Naive B cell (primary cell): Measurements from ENCODE around the gene ABCC8. TPM values are rescaled to one million over a fixed set of nuclear protein-coding genes. Genes with fewer than 3 reads are reported as not detected.
"Not testable (repeated sequence)": the region's sequence is repeated elsewhere in the genome, so short reads cannot be mapped to it uniquely, and the experiment has no call there.

Experiments
- ATAC-seq, 2 donors: fragments of 150-1000 bp; cut with Tn5 transposase; 2 replicates each; pipeline ENCODE4 v1.10.0; 2021; ENCODE audit warnings: low read depth in 2 of 2, mild to moderate bottlenecking in 2 of 2, moderate library complexity in 2 of 2
- DNase-seq: peaks from one replicate; pipeline ENCODE4 v3.0.0; 2022
- H3K27ac Mint-ChIP-seq, 6 donors: one replicate each; pipeline ENCODE4 v1.8.0; 2020 to 2022; ENCODE audit warnings: mild to moderate bottlenecking in 6 of 6, mixed read lengths in 6 of 6, moderate library complexity in 5 of 6, inconsistent platforms in 2 of 6
- H3K27me3 Mint-ChIP-seq, 3 donors: one replicate each; pipeline ENCODE4 v1.8.0; 2021 to 2022; ENCODE audit warnings: mixed read lengths in 3 of 3, mild to moderate bottlenecking in 1 of 3
- H3K36me3 Mint-ChIP-seq, 2 donors: one replicate each; pipeline ENCODE4 v1.8.0; 2020 to 2022; ENCODE audit warnings: mixed read lengths in 2 of 2, inconsistent platforms in 1 of 2, mild to moderate bottlenecking in 1 of 2
- H3K4me1 Mint-ChIP-seq, 3 donors: one replicate each; pipeline ENCODE4 v1.8.0; 2020 to 2022; ENCODE audit warnings: mixed read lengths in 3 of 3, inconsistent platforms in 1 of 3, mild to moderate bottlenecking in 1 of 3, moderate library complexity in 1 of 3
- H3K4me3 Mint-ChIP-seq, 8 donors: one replicate each; pipeline ENCODE4 v1.8.0; 2020 to 2022; ENCODE audit warnings: mild to moderate bottlenecking in 8 of 8, mixed read lengths in 8 of 8, moderate library complexity in 8 of 8, inconsistent platforms in 2 of 8
- H3K9me3 Mint-ChIP-seq, 7 donors: one replicate each; pipeline ENCODE4 v1.8.0; 2020 to 2022; ENCODE audit warnings: mixed read lengths in 7 of 7, mild to moderate bottlenecking in 5 of 7, inconsistent platforms in 2 of 7, moderate library complexity in 1 of 7
- polyA plus RNA-seq, 6 donors: library from polyadenylated mRNA; unstranded; fragments of 300-500 nt; fragmentation: Illumina TruSeq; gene quantifications; one replicate each; pipeline ENCODE4 v1.2.3, GENCODE V29; 2021; ENCODE audit warnings: low read depth in 6 of 6

Gene ABCC8
- polyA plus RNA-seq, 6 donors from 2014 or later: not detected

GRCh38 chr11:17428261-17428660, 48.4 kb downstream of the ABCC8 start:
- Mint-ChIP-seq H3K4me3 (no peak overlapping the region), H3K27ac (no peak overlapping the region), H3K36me3 (no peaks in the 10 kb centered on the region), H3K27me3 (peaks cover 0 to 22% (median 0%) of the 10 kb centered on the region in 3 donors), H3K4me1 (no peaks in the 10 kb centered on the region), H3K9me3 (no peaks in the 10 kb centered on the region)
- ATAC-seq (no peak), DNase-seq (no peak)

GRCh38 chr11:17426233-17426632, 50.4 kb downstream of the ABCC8 start:
- not testable (repeated sequence) for H3K4me3 Mint-ChIP-seq, H3K27ac Mint-ChIP-seq, ATAC-seq, H3K4me1 Mint-ChIP-seq, DNase-seq, H3K9me3 Mint-ChIP-seq, H3K36me3 Mint-ChIP-seq
- H3K27me3 Mint-ChIP-seq: peaks cover 9 to 38% (median 13%) of the 10 kb centered on the region in 3 donors

- Mint-ChIP-seq H3K4me1 (no peaks in the 10 kb centered on the region), H3K9me3 (no peaks in the 10 kb centered on the region), H3K27me3 (peaks cover 21 to 45% (median 24%) of the 10 kb centered on the region in 3 donors), H3K27ac (peak overlapping the region in 1 of 6 donors; percentile 80), H3K36me3 (no peaks in the 10 kb centered on the region), H3K4me3 (no peak overlapping the region)
- ATAC-seq (no peak), DNase-seq (no peak)
Observed at GRCh38 chr11:17423533-17424310, 52.9 kb downstream of the ABCC8 start.

- Mint-ChIP-seq H3K27ac (no peak overlapping the region), H3K36me3 (no peaks in the 10 kb centered on the region), H3K27me3 (peaks cover 24 to 43% (median 32%) of the 10 kb centered on the region in 3 donors), H3K4me3 (no peak overlapping the region), H3K9me3 (no peaks in the 10 kb centered on the region), H3K4me1 (no peaks in the 10 kb centered on the region)
- ATAC-seq: no peak
- no peak for DNase-seq
Observed at GRCh38 chr11:17421781-17422180, 54.9 kb downstream of the ABCC8 start.

GRCh38 chr11:17418444-17419081, 58.1 kb downstream of the ABCC8 start:
- DNase-seq (no peak), ATAC-seq (no peak)
- Mint-ChIP-seq H3K4me1 (no peaks in the 10 kb centered on the region), H3K27ac (peak overlapping the region in 1 of 6 donors; percentile 16), H3K36me3 (no peaks in the 10 kb centered on the region), H3K4me3 (no peak overlapping the region), H3K9me3 (no peaks in the 10 kb centered on the region), H3K27me3 (peaks cover 35 to 53% (median 45%) of the 10 kb centered on the region in 3 donors)

GRCh38 chr11:17416492-17416891, 60.2 kb downstream of the ABCC8 start:
- ATAC-seq: no peak
- DNase-seq: no peak
- Mint-ChIP-seq H3K9me3 (no peaks in the 10 kb centered on the region), H3K27ac (no peak overlapping the region), H3K27me3 (peaks cover 26 to 52% (median 42%) of the 10 kb centered on the region in 3 donors), H3K4me3 (no peak overlapping the region), H3K36me3 (no peaks in the 10 kb centered on the region), H3K4me1 (no peaks in the 10 kb centered on the region)

GRCh38 chr11:17415523-17416104, 61.0 kb downstream of the ABCC8 start:
- peaks cover 26 to 55% (median 49%) of the 10 kb centered on the region in 3 donors for H3K27me3 Mint-ChIP-seq
- H3K9me3 Mint-ChIP-seq: peaks cover 0 to 2% (median 0%) of the 10 kb centered on the region in 7 donors
- H3K27ac Mint-ChIP-seq: peak overlapping the region in 2 of 6 donors; percentile 5 to 48

GRCh38 chr11:17414992-17415391, 61.7 kb downstream of the ABCC8 start:
- ATAC-seq (no peak), DNase-seq (no peak)
- Mint-ChIP-seq H3K9me3 (peaks cover 0 to 2% (median 0%) of the 10 kb centered on the region in 7 donors), H3K27ac (peak overlapping the region in 1 of 6 donors; percentile 48), H3K36me3 (no peaks in the 10 kb centered on the region), H3K27me3 (peaks cover 25 to 53% (median 53%) of the 10 kb centered on the region in 3 donors), H3K4me1 (no peaks in the 10 kb centered on the region), H3K4me3 (no peak overlapping the region)

More at GRCh38 chr11:17415523-17416104, 61.0 kb downstream of the ABCC8 start:
- ATAC-seq (no peak), DNase-seq (no peak)
- no peaks in the 10 kb centered on the region for H3K4me1 Mint-ChIP-seq
- peak overlapping the region in 1 of 8 donors; percentile 24 for H3K4me3 Mint-ChIP-seq
- no peaks in the 10 kb centered on the region for H3K36me3 Mint-ChIP-seq

GRCh38 chr11:17414317-17414737, 62.3 kb downstream of the ABCC8 start:
- H3K4me1 Mint-ChIP-seq: no peaks in the 10 kb centered on the region
- DNase-seq (no peak), ATAC-seq (no peak)
- no peak overlapping the region for H3K4me3 Mint-ChIP-seq
- H3K9me3 Mint-ChIP-seq: peaks cover 0 to 2% (median 0%) of the 10 kb centered on the region in 7 donors
- no peaks in the 10 kb centered on the region for H3K36me3 Mint-ChIP-seq
- H3K27me3 Mint-ChIP-seq: peaks cover 18 to 50% (median 47%) of the 10 kb centered on the region in 3 donors
- no peak overlapping the region for H3K27ac Mint-ChIP-seq

GRCh38 chr11:17413414-17414316, 63.0 kb downstream of the ABCC8 start:
- no peak overlapping the region for H3K4me3 Mint-ChIP-seq
- H3K4me1 Mint-ChIP-seq: no peaks in the 10 kb centered on the region
- no peak overlapping the region for H3K27ac Mint-ChIP-seq

GRCh38 chr11:17412488-17413180, 64.0 kb downstream of the ABCC8 start:
- Mint-ChIP-seq H3K36me3 (no peaks in the 10 kb centered on the region), H3K27ac (no peak overlapping the region), H3K4me1 (no peaks in the 10 kb centered on the region), H3K9me3 (peaks cover 0 to 2% (median 0%) of the 10 kb centered on the region in 7 donors), H3K4me3 (no peak overlapping the region), H3K27me3 (peaks cover 15 to 40% (median 33%) of the 10 kb centered on the region in 3 donors)
- no peak for DNase-seq
- ATAC-seq: no peak

More at GRCh38 chr11:17413414-17414316, 63.0 kb downstream of the ABCC8 start:
- ATAC-seq: no peak
- Mint-ChIP-seq H3K27me3 (peaks cover 15 to 46% (median 40%) of the 10 kb centered on the region in 3 donors), H3K36me3 (no peaks in the 10 kb centered on the region), H3K9me3 (peaks cover 0 to 2% (median 0%) of the 10 kb centered on the region in 7 donors)
- DNase-seq: no peak

- Mint-ChIP-seq H3K36me3 (no peaks in the 10 kb centered on the region), H3K27ac (peak overlapping the region in 1 of 6 donors; percentile 16), H3K4me1 (no peaks in the 10 kb centered on the region), H3K9me3 (peaks cover 0 to 4% (median 0%) of the 10 kb centered on the region in 7 donors), H3K27me3 (peaks cover 13 to 41% (median 32%) of the 10 kb centered on the region in 3 donors), H3K4me3 (peak overlapping the region in 1 of 8 donors; percentile 21)
- DNase-seq (no peak), ATAC-seq (no peak)
Observed at GRCh38 chr11:17411418-17411817, 65.2 kb downstream of the ABCC8 start.
